CD4-positive, alpha-beta T cell (primary cell): ENCODE data around the gene CAPZB. TPM values are rescaled to one million over a fixed set of nuclear protein-coding genes. Genes with fewer than 3 reads are reported as not detected.

Experiments used
- ATAC-seq: fragments of 200-7000 bp; cut with Tn5 transposase; one replicate; pipeline ENCODE4 v1.10.0; 2022; ENCODE audit warnings: mild to moderate bottlenecking; ENCODE audit not compliant: poor library complexity
- CTCF ChIA-PET: fragments of 350-600 bp; sonication (Branson Sonifier 250); formaldehyde crosslinking; loops from one replicate; lab custom pipeline; 2021; ENCODE audit warnings: antibody characterized with exemption, inconsistent platforms; lab: Charles Lee
- POLR2A ChIA-PET: fragments of 350-600 bp; sonication (Branson Sonifier 250); formaldehyde crosslinking; loops from one replicate; lab custom pipeline; 2021; ENCODE audit warnings: antibody characterized with exemption, inconsistent platforms; lab: Charles Lee
- DNase-seq, 14 experiments: peaks; one replicate each; pipeline ENCODE4 v3.0.0-alpha.2; 2013 to 2020; ENCODE audit warnings: mixed read lengths in 2 of 14
- H3K27ac ChIP-seq, 2 donors: one replicate each; pipeline versions ENCODE4 v1.5.1 to v1.7.0; 2013; ENCODE audit warnings: low read length in 2 of 2, low read depth in 1 of 2, mild to moderate bottlenecking in 1 of 2
- H3K27me3 ChIP-seq, 2 experiments: 1 replicate in 1 of 2; 2 replicates in 1 of 2; pipeline versions ENCODE4 v1.6.1 to v1.7.0; 2013; ENCODE audit warnings: low read length in 2 of 2, control low read depth in 1 of 2, mild to moderate bottlenecking in 1 of 2, moderate library complexity in 1 of 2; ENCODE audit not compliant: insufficient read depth in 2 of 2, control insufficient read depth in 1 of 2
- H3K36me3 ChIP-seq: one replicate; pipeline ENCODE4 v1.6.1; 2013; ENCODE audit warnings: low read length, control low read depth; ENCODE audit not compliant: insufficient read depth
- H3K4me1 ChIP-seq: one replicate; pipeline ENCODE4 v1.6.1; 2013; ENCODE audit warnings: low read length, control low read depth; ENCODE audit not compliant: insufficient read depth
- H3K4me3 ChIP-seq: one replicate; pipeline ENCODE4 v1.5.1; 2013; ENCODE audit warnings: mild to moderate bottlenecking, low read length, moderate library complexity
- H3K9me3 ChIP-seq, 2 experiments: 1 replicate in 1 of 2; 2 replicates in 1 of 2; pipeline versions ENCODE4 v1.6.1 to v1.7.0; 2013; ENCODE audit warnings: low read length in 2 of 2, mild to moderate bottlenecking in 2 of 2, control low read depth in 1 of 2, moderate library complexity in 1 of 2; ENCODE audit not compliant: control insufficient read depth in 1 of 2, insufficient read depth in 1 of 2
- H3K27ac Mint-ChIP-seq: one replicate; pipeline ENCODE4 v1.8.0; 2020; ENCODE audit warnings: mixed read lengths
- H3K27me3 Mint-ChIP-seq: one replicate; pipeline ENCODE4 v1.8.0; 2021; ENCODE audit warnings: mixed read lengths
- H3K36me3 Mint-ChIP-seq: one replicate; pipeline ENCODE4 v1.8.0; 2021; ENCODE audit warnings: low read depth, mixed read lengths
- H3K4me1 Mint-ChIP-seq: one replicate; pipeline ENCODE4 v1.8.0; 2021; ENCODE audit warnings: low read depth, mixed read lengths
- H3K4me3 Mint-ChIP-seq: one replicate; pipeline ENCODE4 v1.8.0; 2020; ENCODE audit warnings: mild to moderate bottlenecking, mixed read lengths
- H3K9me3 Mint-ChIP-seq: one replicate; pipeline ENCODE4 v1.8.0; 2020; ENCODE audit warnings: mixed read lengths
- CTCF ChIP-seq: fragments of 200-600 bp; IDR thresholded peaks from one replicate; pipeline ENCODE4 v1.8.0; 2022; ENCODE audit warnings: antibody characterized with exemption, mild to moderate bottlenecking
- intact Hi-C, 2 experiments: fragments of 100-400 bp; cut with DNase I in 1 of 2; cut with micrococcal nuclease in 1 of 2; formaldehyde crosslinking; loops; one replicate each; pipeline versions ENCODE4 v1.15.1 to v1.9.0; 2023 to 2025; cut with DNase I, micrococcal nuclease
- total RNA-seq, 174 experiments: library from RNA in 2 of 174; stranded (reverse) in 2 of 174; gene quantifications; one replicate each; pipeline ENCODE4 v1.2.3 and lab custom pipeline; 2021 to 2026

Gene CAPZB
- total RNA-seq, 2 experiments from 2014 or later, result 168 to 173 TPM

GRCh38 chr1:19323987-19324664, 161.2 kb downstream of the CAPZB start:
- TF ChIP-seq CTCF, result no peak
- CTCF ChIA-PET, result no interaction called here
- H3K36me3 Mint-ChIP-seq, result peaks cover 10% of the 10 kb centered on the region
- H3K27me3 Mint-ChIP-seq, result no peaks in the 10 kb centered on the region
- H3K4me1 Mint-ChIP-seq, result no peaks in the 10 kb centered on the region
- intact Hi-C loops, result no loop called here
- Histone ChIP-seq H3K27me3 (no peaks in the 10 kb centered on the region), H3K36me3 (peaks cover 17% of the 10 kb centered on the region), H3K4me1 (no peaks in the 10 kb centered on the region), H3K4me3 (no peak overlapping the region), H3K9me3 (no peaks in the 10 kb centered on the region), H3K27ac (no peak overlapping the region)
- no peak overlapping the region for H3K4me3 Mint-ChIP-seq
- ATAC-seq (no peak), DNase-seq (no peak)
- no peaks in the 10 kb centered on the region for H3K9me3 Mint-ChIP-seq
- H3K27ac Mint-ChIP-seq, result no peak overlapping the region
- POLR2A ChIA-PET, result no interaction called here

GRCh38 chr1:19322481-19322880, 162.9 kb downstream of the CAPZB start:
- intact Hi-C loops, result no loop called here
- no peaks in the 10 kb centered on the region for H3K9me3 ChIP-seq
- POLR2A ChIA-PET, result no interaction called here
- no peaks in the 10 kb centered on the region for H3K27me3 Mint-ChIP-seq
- DNase-seq (no peak), ATAC-seq (no peak)
- no peaks in the 10 kb centered on the region for H3K4me1 ChIP-seq
- no peaks in the 10 kb centered on the region for H3K4me1 Mint-ChIP-seq
- no peaks in the 10 kb centered on the region for H3K9me3 Mint-ChIP-seq
- CTCF ChIA-PET, result no interaction called here
- H3K27ac Mint-ChIP-seq, result no peak overlapping the region
- H3K27me3 ChIP-seq, result no peaks in the 10 kb centered on the region
- TF ChIP-seq CTCF, result no peak
- H3K36me3 ChIP-seq, result peaks cover 20% of the 10 kb centered on the region
- H3K36me3 Mint-ChIP-seq, result peaks cover 19% of the 10 kb centered on the region
- no peak overlapping the region for H3K4me3 Mint-ChIP-seq
- no peak overlapping the region for H3K27ac ChIP-seq
- no peak overlapping the region for H3K4me3 ChIP-seq

- Histone ChIP-seq H3K9me3 (no peaks in the 10 kb centered on the region), H3K4me3 (no peak overlapping the region), H3K4me1 (peaks cover 2% of the 10 kb centered on the region), H3K36me3 (peaks cover 14% of the 10 kb centered on the region), H3K27me3 (no peaks in the 10 kb centered on the region), H3K27ac (no peak overlapping the region)
- ATAC-seq (no peak), DNase-seq (no peak)
- H3K36me3 Mint-ChIP-seq, result peaks cover 19% of the 10 kb centered on the region
- H3K27ac Mint-ChIP-seq, result no peak overlapping the region
- ChIA-PET POLR2A (no interaction called here), CTCF (no interaction called here)
- no peak overlapping the region for H3K4me3 Mint-ChIP-seq
- no peaks in the 10 kb centered on the region for H3K9me3 Mint-ChIP-seq
- H3K4me1 Mint-ChIP-seq, result no peaks in the 10 kb centered on the region
- no peak for TF ChIP-seq CTCF
- intact Hi-C loops, result no loop called here
- H3K27me3 Mint-ChIP-seq, result no peaks in the 10 kb centered on the region
Measured at GRCh38 chr1:19321071-19321470, 164.3 kb downstream of the CAPZB start.
